Right ventricle myocardium superior (tissue), 1 donor: ENCODE data around the gene SMYD5. TPM values are rescaled to one million over a fixed set of nuclear protein-coding genes. Genes with fewer than 3 reads are reported as not detected.
A peak's percentile ranks its signal among the peaks of the same experiment; 100 is the strongest.

Source experiments
- ATAC-seq: fragments of 200-7000 bp; cut with Tn5 transposase; one replicate; pipeline ENCODE4 v1.9.1; 2020; ENCODE audit warnings: mild to moderate bottlenecking; ENCODE audit not compliant: poor library complexity
- DNase-seq: peaks from one replicate; pipeline ENCODE4 v3.0.0-alpha.2; 2020
- intact Hi-C: fragments of 100-400 bp; cut with DNase I; formaldehyde crosslinking; loops from one replicate; pipeline ENCODE4 v1.11.2; 2022
- total RNA-seq: library from RNA; stranded (reverse); fragmentation: NEBNext Ultra II Directional; extraction: Animal tissue kit (Norgen Biotek cat#: 25700); gene quantifications from one replicate; pipeline ENCODE4 v1.2.1, GENCODE V29; 2021
- donor health status: DM: no; HTN: yes; CAD: no; lungs with severe emphysema.

Gene SMYD5
- total RNA-seq, 1 donor from 2014 or later = 15.5 TPM

GRCh38 chr2:73202156-73203054, 11.6 kb upstream of the SMYD5 start, which contains the start of gene NOTO:
Gene NOTO (plus strand): TSS chr2:73202574. CDS start chr2:73202667, 93 bp downstream.
- ATAC-seq = peak; percentile 41
- DNase-seq = no peak
- intact Hi-C loops = no loop called here

GRCh38 chr2:73203055-73203681, 10.9 kb upstream of the SMYD5 start:
- DNase-seq = peak; percentile 40
- ATAC-seq = peak; percentile 34
- intact Hi-C loops = no loop called here

- no peak for DNase-seq
- no peak for ATAC-seq
- intact Hi-C loops = no loop called here
Observed at GRCh38 chr2:73205611-73206010, 8.4 kb upstream of the SMYD5 start.

- intact Hi-C loops = no loop called here
Observed at GRCh38 chr2:73208258-73208657, 5.8 kb upstream of the SMYD5 start.

GRCh38 chr2:73210019-73210418, 4.0 kb upstream of the SMYD5 start:
- DNase-seq (no peak), ATAC-seq (no peak)
- intact Hi-C loops = no loop called here

More at GRCh38 chr2:73208258-73208657, 5.8 kb upstream of the SMYD5 start:
- no peak for DNase-seq
- no peak for ATAC-seq

GRCh38 chr2:73210696-73211095, 3.3 kb upstream of the SMYD5 start:
- DNase-seq = no peak
- ATAC-seq = no peak
- intact Hi-C loops = no loop called here

GRCh38 chr2:73212098-73212447, 2.0 kb upstream of the SMYD5 start:
- intact Hi-C loops = no loop called here
- ATAC-seq = no peak
- no peak for DNase-seq

GRCh38 chr2:73212448-73213176, 1.4 kb upstream of the SMYD5 start:
- peak; percentile 79 for ATAC-seq
- peak; percentile 80 for DNase-seq
- intact Hi-C loops = no loop called here

- DNase-seq (no peak), ATAC-seq (no peak)
- intact Hi-C loops = no loop called here
Observed at GRCh38 chr2:73215254-73215653, 1.2 kb downstream of the SMYD5 start.

- no peak for ATAC-seq
- intact Hi-C loops = no loop called here
- DNase-seq = no peak
Observed at GRCh38 chr2:73217160-73217559, 3.1 kb downstream of the SMYD5 start.

GRCh38 chr2:73217826-73218225, 3.8 kb downstream of the SMYD5 start:
- no peak for ATAC-seq
- intact Hi-C loops = no loop called here
- DNase-seq = no peak

- intact Hi-C loops = no loop called here
- ATAC-seq = no peak
- no peak for DNase-seq
Observed at GRCh38 chr2:73218298-73218697, 4.3 kb downstream of the SMYD5 start.

GRCh38 chr2:73223821-73224220, 9.8 kb downstream of the SMYD5 start:
- no peak for DNase-seq
- ATAC-seq = no peak
- intact Hi-C loops = no loop called here

GRCh38 chr2:73225513-73226360, 11.7 kb downstream of the SMYD5 start:
- peak; percentile 52 for ATAC-seq
- intact Hi-C loops = no loop called here
- no peak for DNase-seq

GRCh38 chr2:73227086-73227485, 13.0 kb downstream of the SMYD5 start:
- intact Hi-C loops = no loop called here
- no peak for DNase-seq
- no peak for ATAC-seq

GRCh38 chr2:73228631-73229030, 14.6 kb downstream of the SMYD5 start:
- DNase-seq (no peak), ATAC-seq (no peak)
- intact Hi-C loops = no loop called here

GRCh38 chr2:73232403-73233153, 18.5 kb downstream of the SMYD5 start:
- intact Hi-C loops = no loop called here
- DNase-seq (no peak), ATAC-seq (peak; percentile 0)
